ENCODE results near the gene AQP1.

- no peak for TF ChIP-seq CTCF (conservative IDR thresholded peaks at IDR 0.05; ENCODE audit: low read length)
- TF ChIP-seq EZH2phosphoT487 (IDR thresholded peaks at IDR 0.05; ENCODE audit: borderline replicate concordance, low read depth, low read length), result no peak
These were observed 26.8 kb upstream of the AQP1 start for GRCh38 chr7:30884881-30885280.

All from OCI-LY7 (cell line).